Measurements from ENCODE around the gene LCAT.

GRCh38 chr16:67992661-67993206 lies 48.8 kb upstream of the LCAT start:
- no peak for TF ChIP-seq CTCF (IDR thresholded peaks at IDR 0.05)
- no peak for TF ChIP-seq POLR2A (IDR thresholded peaks at IDR 0.05)
